H9 (cell line): ENCODE data around the gene RCAN3. TPM values are rescaled to one million over a fixed set of nuclear protein-coding genes. Genes with fewer than 3 reads are reported as not detected.

Experiments
- DNase-seq: peaks from one replicate; pipeline ENCODE4 v3.0.0-alpha.2; 2017
- H2AFZ ChIP-seq: one replicate; pipeline ENCODE4 v1.6.1; 2013; ENCODE audit warnings: mild to moderate bottlenecking, low read length, control low read depth, moderate library complexity
- H2AK5ac ChIP-seq: 2 replicates; pipeline ENCODE4 v1.6.1; 2013; ENCODE audit warnings: low read length, control low read depth, mixed read lengths; ENCODE audit not compliant: insufficient read length
- H2BK120ac ChIP-seq: one replicate; pipeline ENCODE4 v1.6.1; 2013; ENCODE audit warnings: low read depth, mild to moderate bottlenecking, low read length, control low read depth, inconsistent platforms; ENCODE audit not compliant: poor library complexity, severe bottlenecking
- H2BK12ac ChIP-seq: 2 replicates; pipeline ENCODE4 v1.6.1; 2013; ENCODE audit warnings: low read length, control low read depth, mixed read lengths, low read depth; ENCODE audit not compliant: insufficient read length
- H2BK15ac ChIP-seq: 2 replicates; pipeline ENCODE4 v1.6.1; 2013; ENCODE audit warnings: low read depth, low read length, control low read depth
- H2BK20ac ChIP-seq: one replicate; pipeline ENCODE4 v1.6.1; 2013; ENCODE audit warnings: low read depth, mild to moderate bottlenecking, low read length, control low read depth, inconsistent platforms; ENCODE audit not compliant: poor library complexity, severe bottlenecking
- H2BK5ac ChIP-seq: 2 replicates; pipeline ENCODE4 v1.6.1; 2013; ENCODE audit warnings: low read length, control low read depth, mixed read lengths; ENCODE audit not compliant: insufficient read length
- H3K14ac ChIP-seq: 2 replicates; pipeline ENCODE4 v1.6.1; 2013; ENCODE audit warnings: low read length, control low read depth; ENCODE audit not compliant: insufficient read depth
- H3K18ac ChIP-seq: 2 replicates; pipeline ENCODE4 v1.6.1; 2013; ENCODE audit warnings: low read depth, mild to moderate bottlenecking, mixed read lengths, low read length, control low read depth; ENCODE audit not compliant: insufficient read length
- H3K23ac ChIP-seq: 2 replicates; pipeline ENCODE4 v1.6.1; 2013; ENCODE audit warnings: low read length, control low read depth, mixed read lengths, low read depth; ENCODE audit not compliant: insufficient read length
- H3K23me2 ChIP-seq: 2 replicates; pipeline ENCODE4 v1.6.1; 2013; ENCODE audit warnings: low read depth, mild to moderate bottlenecking, mixed read lengths, low read length, control low read depth; ENCODE audit not compliant: insufficient read length, poor library complexity, severe bottlenecking
- H3K27ac ChIP-seq: 2 replicates; pipeline ENCODE4 v1.5.1; 2013; ENCODE audit warnings: low read length, control low read depth, mixed read lengths, low read depth; ENCODE audit not compliant: insufficient read length
- H3K27me3 ChIP-seq: 2 replicates; pipeline ENCODE4 v1.6.1; 2013; ENCODE audit warnings: low read length, control low read depth, inconsistent platforms; ENCODE audit not compliant: insufficient read depth
- H3K4ac ChIP-seq: 2 replicates; pipeline ENCODE4 v1.6.1; 2013; ENCODE audit warnings: low read depth, mild to moderate bottlenecking, control low read depth, inconsistent platforms, low read length, moderate library complexity
- H3K4me1 ChIP-seq: 2 replicates; pipeline ENCODE4 v1.6.1; 2013; ENCODE audit warnings: low read length, control low read depth, inconsistent platforms; ENCODE audit not compliant: insufficient read depth
- H3K4me2 ChIP-seq: 2 replicates; pipeline ENCODE4 v1.6.1; 2013; ENCODE audit warnings: low read length, control low read depth, mixed read lengths; ENCODE audit not compliant: insufficient read length, insufficient read depth
- H3K56ac ChIP-seq: 2 replicates; pipeline ENCODE4 v1.6.1; 2013; ENCODE audit warnings: low read depth, mild to moderate bottlenecking, mixed read lengths, low read length, control low read depth; ENCODE audit not compliant: insufficient read length
- H3K79me1 ChIP-seq: 2 replicates; pipeline ENCODE4 v1.6.1; 2013; ENCODE audit warnings: low read depth, mild to moderate bottlenecking, moderate library complexity, low read length, control low read depth, inconsistent platforms; ENCODE audit not compliant: insufficient read depth, poor library complexity, severe bottlenecking
- H3K79me2 ChIP-seq: 2 replicates; pipeline ENCODE4 v1.6.1; 2013; ENCODE audit warnings: low read length, control low read depth, inconsistent platforms; ENCODE audit not compliant: insufficient read depth
- H3K9ac ChIP-seq: 2 replicates; pipeline ENCODE4 v1.6.1; 2013; ENCODE audit warnings: low read length, control low read depth, mixed read lengths; ENCODE audit not compliant: insufficient read length; ENCODE audit errors: extremely low read depth
- H3K9me3 ChIP-seq: one replicate; pipeline ENCODE4 v1.6.1; 2013; ENCODE audit warnings: low read depth, low read length, inconsistent platforms; ENCODE audit not compliant: control insufficient read depth
- H3T11ph ChIP-seq: one replicate; pipeline ENCODE4 v1.6.1; 2013; ENCODE audit warnings: mild to moderate bottlenecking, low read length, control low read depth, inconsistent platforms
- H4K20me1 ChIP-seq: one replicate; pipeline ENCODE4 v1.6.1; 2013; ENCODE audit not compliant: control insufficient read depth, insufficient read length, insufficient read depth
- H4K5ac ChIP-seq: 2 replicates; pipeline ENCODE4 v1.6.1; 2013; ENCODE audit warnings: low read depth, mild to moderate bottlenecking, mixed read lengths, low read length, control low read depth; ENCODE audit not compliant: insufficient read length
- H4K8ac ChIP-seq: replicated peaks from 2 replicates; pipeline ENCODE4 v1.6.1; 2013; ENCODE audit warnings: low read length, control low read depth, mixed read lengths, low read depth; ENCODE audit not compliant: insufficient read length
- H4K91ac ChIP-seq: 2 replicates; pipeline ENCODE4 v1.6.1; 2013; ENCODE audit warnings: low read depth, mild to moderate bottlenecking, moderate library complexity, mixed read lengths, low read length, control low read depth; ENCODE audit not compliant: insufficient read length
- H3K27ac Mint-ChIP-seq, 3 experiments: 2 replicates in 2 of 3; 3 replicates in 1 of 3; pipeline ENCODE4 v1.8.0; 2020 to 2021; ENCODE audit warnings: mixed read lengths in 3 of 3, mild to moderate bottlenecking in 1 of 3, moderate library complexity in 1 of 3
- H3K27me3 Mint-ChIP-seq: 2 replicates; pipeline ENCODE4 v1.8.0; 2021; ENCODE audit warnings: low read depth, mild to moderate bottlenecking, moderate library complexity, mixed read lengths
- H3K36me3 Mint-ChIP-seq, 3 experiments: 2 replicates in 2 of 3; 3 replicates in 1 of 3; pipeline ENCODE4 v1.8.0; 2020 to 2021; ENCODE audit warnings: low read depth in 3 of 3, mixed read lengths in 3 of 3; ENCODE audit not compliant: insufficient read depth in 1 of 3
- H3K4me1 Mint-ChIP-seq, 2 experiments: 2 replicates each; pipeline ENCODE4 v1.8.0; 2020; ENCODE audit warnings: mixed read lengths in 2 of 2
- H3K4me3 Mint-ChIP-seq, 2 experiments: 2 replicates in 1 of 2; 3 replicates in 1 of 2; pipeline ENCODE4 v1.8.0; 2020 to 2021; ENCODE audit warnings: mild to moderate bottlenecking in 2 of 2, mixed read lengths in 2 of 2, moderate library complexity in 1 of 2
- H3K9me3 Mint-ChIP-seq, 2 experiments: 2 replicates in 1 of 2; 3 replicates in 1 of 2; pipeline ENCODE4 v1.8.0; 2020; ENCODE audit warnings: mild to moderate bottlenecking in 2 of 2, mixed read lengths in 2 of 2, moderate library complexity in 1 of 2
- WGBS: extraction: QIAGEN DNeasy Blood & Tissue Kit; methylation state at CpG from one replicate; pipeline ENCODE4 v1.1.7; 2013; ENCODE audit warnings: missing lambda C conversion rate, low lambda C conversion rate, mixed read lengths; ENCODE audit not compliant: insufficient read length; ENCODE audit errors: extremely low coverage; 5-methylcytosine and 5-hydroxymethylcytosine counted together
- total RNA-seq: library from RNA; stranded (reverse); gene quantifications from 2 replicates; pipeline ENCODE4 v1.2.1, GENCODE V29; 2021
- TF ChIP-seq, protein P1 (sequence below): fragments of 200-600 bp; sonication (generic); conservative IDR thresholded peaks from 3 replicates; pipeline ENCODE4 v1.8.0; 2021; ENCODE audit warnings: antibody characterized with exemption, mild to moderate bottlenecking

RCAN3 gene
- total RNA-seq, 1 experiment from 2014 or later = 13.0 TPM

DNA sequence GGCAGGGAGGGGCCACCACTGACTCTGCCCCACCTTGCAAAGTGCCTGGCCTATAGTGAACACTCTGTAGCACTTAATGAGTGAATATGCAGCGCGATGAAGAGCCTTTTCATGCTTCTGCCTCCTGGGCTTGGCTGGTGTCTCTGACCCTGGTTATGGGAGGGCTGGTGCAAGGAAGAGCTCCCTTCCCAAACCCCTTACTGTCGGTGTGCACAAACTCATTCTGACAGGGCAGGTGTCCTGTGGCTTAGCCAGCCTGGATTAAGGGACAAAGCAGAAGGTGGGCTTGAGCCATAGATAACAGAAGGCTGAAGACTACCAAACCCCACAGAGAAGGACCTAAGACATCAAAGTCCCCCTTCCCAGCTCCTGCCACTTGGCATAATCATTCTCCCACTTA is 51.3 kb downstream of the RCAN3 start:
- WGBS = no CpG with 5 or more reads among the region's 3 CpGs
- Histone ChIP-seq H3K79me2 (no peaks in the 10 kb centered on the region), H3K9ac (no peak overlapping the region), H2BK5ac (no peak overlapping the region), H4K20me1 (no peaks in the 10 kb centered on the region), H2BK15ac (no peak overlapping the region), H2BK120ac (no peak overlapping the region), H3K79me1 (no peaks in the 10 kb centered on the region), H3K4me2 (no peak overlapping the region), H3K23ac (no peak overlapping the region), H3K23me2 (peaks cover 7% of the 10 kb centered on the region), H4K8ac (no peak overlapping the region), H3K56ac (no peak overlapping the region), H3K9me3 (no peaks in the 10 kb centered on the region), H4K5ac (no peak overlapping the region), H3K27me3 (no peaks in the 10 kb centered on the region; the same call in 1 of the 2 replicates), H3T11ph (no peak overlapping the region), H2BK20ac (no peak overlapping the region), H2BK12ac (no peak overlapping the region), H4K91ac (no peak overlapping the region), H2AK5ac (no peak overlapping the region), H3K14ac (no peak overlapping the region), H3K18ac (no peak overlapping the region), H3K4ac (no peak overlapping the region), H3K27ac (no peak overlapping the region), H2AFZ (no peak overlapping the region), H3K4me1 (0 out of 2 replicates have a peak, but pooled peaks cover 2% of the 10 kb centered on the region)
- peaks cover 15 to 25% of the 10 kb centered on the region in 2 experiments for H3K4me1 Mint-ChIP-seq
- DNase-seq = no peak
- TF ChIP-seq, protein P1, sequence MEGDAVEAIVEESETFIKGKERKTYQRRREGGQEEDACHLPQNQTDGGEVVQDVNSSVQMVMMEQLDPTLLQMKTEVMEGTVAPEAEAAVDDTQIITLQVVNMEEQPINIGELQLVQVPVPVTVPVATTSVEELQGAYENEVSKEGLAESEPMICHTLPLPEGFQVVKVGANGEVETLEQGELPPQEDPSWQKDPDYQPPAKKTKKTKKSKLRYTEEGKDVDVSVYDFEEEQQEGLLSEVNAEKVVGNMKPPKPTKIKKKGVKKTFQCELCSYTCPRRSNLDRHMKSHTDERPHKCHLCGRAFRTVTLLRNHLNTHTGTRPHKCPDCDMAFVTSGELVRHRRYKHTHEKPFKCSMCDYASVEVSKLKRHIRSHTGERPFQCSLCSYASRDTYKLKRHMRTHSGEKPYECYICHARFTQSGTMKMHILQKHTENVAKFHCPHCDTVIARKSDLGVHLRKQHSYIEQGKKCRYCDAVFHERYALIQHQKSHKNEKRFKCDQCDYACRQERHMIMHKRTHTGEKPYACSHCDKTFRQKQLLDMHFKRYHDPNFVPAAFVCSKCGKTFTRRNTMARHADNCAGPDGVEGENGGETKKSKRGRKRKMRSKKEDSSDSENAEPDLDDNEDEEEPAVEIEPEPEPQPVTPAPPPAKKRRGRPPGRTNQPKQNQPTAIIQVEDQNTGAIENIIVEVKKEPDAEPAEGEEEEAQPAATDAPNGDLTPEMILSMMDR = no peak
- no peaks in the 10 kb centered on the region; a peak in 1 of 7 replicates for H3K36me3 Mint-ChIP-seq
- H3K9me3 Mint-ChIP-seq = no peaks in the 10 kb centered on the region
- H3K27ac Mint-ChIP-seq = no peak overlapping the region
- H3K27me3 Mint-ChIP-seq = peaks cover 49% of the 10 kb centered on the region
- no peak overlapping the region for H3K4me3 Mint-ChIP-seq
